Smooth muscle cell (in vitro differentiated cells): ENCODE measurements around the gene ALK. TPM values are rescaled to one million over a fixed set of nuclear protein-coding genes. Genes with fewer than 3 reads are reported as not detected.

Experiments used
- DNase-seq: peaks from one replicate; lab custom pipeline; 2025; ENCODE audit not compliant: unreplicated experiment; lab: John Stamatoyannopoulos, UW
- H2AFZ ChIP-seq: fragments of 200-600 bp; sonication (generic); 2 replicates; pipeline ENCODE4 v1.6.0; 2016; ENCODE audit warnings: antibody characterized with exemption, low read depth, mild to moderate bottlenecking
- H3F3A ChIP-seq: fragments of 200-600 bp; sonication (generic); 2 replicates; pipeline ENCODE4 v1.6.0; 2017; ENCODE audit warnings: antibody characterized with exemption, low read depth
- H3K27ac ChIP-seq: fragments of 200-600 bp; sonication (generic); 2 replicates; pipeline ENCODE4 v1.5.1; 2016; ENCODE audit warnings: low read depth, mild to moderate bottlenecking
- H3K27me3 ChIP-seq: fragments of 200-600 bp; sonication (generic); 2 replicates; pipeline ENCODE4 v1.6.1; 2016; ENCODE audit warnings: low read depth, mild to moderate bottlenecking
- H3K36me3 ChIP-seq: fragments of 200-600 bp; sonication (generic); 2 replicates; pipeline ENCODE4 v1.5.1; 2016; ENCODE audit warnings: low read depth
- H3K4me1 ChIP-seq: fragments of 200-600 bp; sonication (generic); 2 replicates; pipeline ENCODE4 v1.5.1; 2016; ENCODE audit warnings: low read depth
- H3K4me2 ChIP-seq: fragments of 200-600 bp; sonication (generic); 2 replicates; pipeline ENCODE4 v1.6.0; 2016; ENCODE audit warnings: mild to moderate bottlenecking
- H3K4me3 ChIP-seq: fragments of 200-600 bp; sonication (generic); 2 replicates; pipeline ENCODE4 v1.5.1; 2016; ENCODE audit warnings: mild to moderate bottlenecking
- H3K79me2 ChIP-seq: fragments of 200-600 bp; sonication (generic); 2 replicates; pipeline ENCODE4 v1.6.0; 2016; ENCODE audit warnings: low read depth, mild to moderate bottlenecking
- H3K9ac ChIP-seq: fragments of 200-600 bp; sonication (generic); 2 replicates; pipeline ENCODE4 v1.6.0; 2016; ENCODE audit warnings: low read depth
- H3K9me3 ChIP-seq: fragments of 200-600 bp; sonication (generic); replicated peaks from 2 replicates; pipeline ENCODE4 v1.5.1; 2016; ENCODE audit warnings: low read depth
- H4K20me1 ChIP-seq: fragments of 200-600 bp; sonication (generic); 2 replicates; pipeline ENCODE4 v1.6.0; 2016; ENCODE audit warnings: low read depth
- WGBS: methylation state at CpG from one replicate; pipeline ENCODE4 v1.1.7; 2016; ENCODE audit warnings: low lambda C conversion rate; 5-methylcytosine and 5-hydroxymethylcytosine counted together
- polyA plus RNA-seq: library from polyadenylated mRNA; unstranded; fragments of >200 nt; fragmentation: Nextera tagmentation; extraction: Ambion mirVana; gene quantifications from 2 replicates; pipeline ENCODE4 v1.2.1, GENCODE V29; 2016
- total RNA-seq: library from RNA; depleted of rRNA; stranded (reverse); fragments of >200 nt; gene quantifications from 2 replicates; pipeline ENCODE4 v1.2.3, GENCODE V29; 2014
- TF ChIP-seq, protein P1 (sequence below): fragments of 200-600 bp; sonication (generic); IDR thresholded peaks from 2 replicates; pipeline ENCODE4 v1.5.1; 2017; ENCODE audit warnings: borderline replicate concordance, mild to moderate bottlenecking, antibody characterized with exemption; ENCODE audit not compliant: insufficient read depth, poor library complexity, severe bottlenecking

Gene ALK
- total and polyA plus RNA-seq, 2 experiments from 2014 or later = 0.13 to 0.19 TPM

GRCh38 chr2:29400930-29401653 is 520.3 kb downstream of the ALK start:
- Histone ChIP-seq H3K36me3 (no peaks in the 10 kb centered on the region), H3K9ac (no peak overlapping the region), H3K79me2 (no peaks in the 10 kb centered on the region), H3K4me2 (no peak overlapping the region), H3F3A (no peaks in the 10 kb centered on the region), H2AFZ (no peak overlapping the region), H3K9me3 (no peaks in the 10 kb centered on the region), H4K20me1 (no peaks in the 10 kb centered on the region), H3K27ac (no peak overlapping the region), H3K4me3 (no peak overlapping the region), H3K4me1 (no peaks in the 10 kb centered on the region), H3K27me3 (peaks cover 3% of the 10 kb centered on the region)
- 85% methylated on average over 5 of the region's 5 CpGs for WGBS
- TF ChIP-seq, protein P1, sequence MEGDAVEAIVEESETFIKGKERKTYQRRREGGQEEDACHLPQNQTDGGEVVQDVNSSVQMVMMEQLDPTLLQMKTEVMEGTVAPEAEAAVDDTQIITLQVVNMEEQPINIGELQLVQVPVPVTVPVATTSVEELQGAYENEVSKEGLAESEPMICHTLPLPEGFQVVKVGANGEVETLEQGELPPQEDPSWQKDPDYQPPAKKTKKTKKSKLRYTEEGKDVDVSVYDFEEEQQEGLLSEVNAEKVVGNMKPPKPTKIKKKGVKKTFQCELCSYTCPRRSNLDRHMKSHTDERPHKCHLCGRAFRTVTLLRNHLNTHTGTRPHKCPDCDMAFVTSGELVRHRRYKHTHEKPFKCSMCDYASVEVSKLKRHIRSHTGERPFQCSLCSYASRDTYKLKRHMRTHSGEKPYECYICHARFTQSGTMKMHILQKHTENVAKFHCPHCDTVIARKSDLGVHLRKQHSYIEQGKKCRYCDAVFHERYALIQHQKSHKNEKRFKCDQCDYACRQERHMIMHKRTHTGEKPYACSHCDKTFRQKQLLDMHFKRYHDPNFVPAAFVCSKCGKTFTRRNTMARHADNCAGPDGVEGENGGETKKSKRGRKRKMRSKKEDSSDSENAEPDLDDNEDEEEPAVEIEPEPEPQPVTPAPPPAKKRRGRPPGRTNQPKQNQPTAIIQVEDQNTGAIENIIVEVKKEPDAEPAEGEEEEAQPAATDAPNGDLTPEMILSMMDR = no peak
- DNase-seq = no peak

DNA sequence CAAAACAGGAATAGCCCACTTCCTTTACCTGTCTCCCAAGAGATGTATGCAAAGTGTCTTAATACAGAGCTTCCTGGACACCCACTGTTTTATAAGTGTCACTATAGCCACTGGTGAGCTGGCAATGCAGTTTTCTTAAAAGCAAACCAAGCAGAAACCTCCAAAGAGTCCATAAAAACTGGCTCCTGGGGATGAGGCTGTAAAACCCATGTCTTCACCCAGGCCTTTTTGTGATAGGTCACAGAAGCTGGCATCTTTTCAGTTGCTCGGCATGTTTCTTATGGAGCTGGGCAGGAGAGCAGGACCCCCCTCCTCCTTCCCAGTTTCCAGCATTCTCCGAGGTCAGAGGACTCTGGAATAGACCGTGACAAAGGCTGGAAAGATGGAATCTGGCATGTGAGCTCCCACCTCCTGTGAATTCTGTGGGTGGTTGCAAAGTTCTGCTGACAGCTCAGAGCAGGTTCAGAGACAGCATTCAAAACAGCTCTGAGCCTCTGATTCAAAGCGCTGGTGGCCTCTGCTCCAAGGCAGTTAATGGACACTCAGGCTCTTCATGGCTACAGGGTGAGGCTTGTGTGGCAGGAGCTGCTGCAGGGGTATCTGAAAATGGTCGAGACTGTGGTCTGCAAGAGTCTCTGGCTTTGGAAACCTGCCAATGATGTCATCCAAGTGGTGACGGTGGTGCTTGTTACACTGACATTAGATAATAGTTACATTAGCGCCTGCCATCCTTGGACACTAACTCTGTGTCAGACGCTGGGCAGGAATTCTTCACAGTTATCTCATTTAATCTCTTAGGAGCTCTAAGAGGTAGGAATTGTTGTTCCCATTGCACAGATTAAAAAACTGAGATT is 522.8 kb downstream of the ALK start:
- no peak overlapping the region for H3K27ac ChIP-seq
- H3F3A ChIP-seq = no peaks in the 10 kb centered on the region
- no peak overlapping the region for H3K9ac ChIP-seq
- H3K9me3 ChIP-seq = no peaks in the 10 kb centered on the region
- H4K20me1 ChIP-seq = no peaks in the 10 kb centered on the region
- DNase-seq = no peak
- no peaks in the 10 kb centered on the region for H3K36me3 ChIP-seq
- no peaks in the 10 kb centered on the region for H3K79me2 ChIP-seq
- WGBS = 38% methylated on average over 8 of the region's 8 CpGs
- no peak overlapping the region for H3K4me3 ChIP-seq
- H3K27me3 ChIP-seq = peaks cover 18% of the 10 kb centered on the region
- TF ChIP-seq, protein P1 = no peak
- no peaks in the 10 kb centered on the region for H3K4me1 ChIP-seq
- H3K4me2 ChIP-seq = no peak overlapping the region
- no peak overlapping the region for H2AFZ ChIP-seq

DNA sequence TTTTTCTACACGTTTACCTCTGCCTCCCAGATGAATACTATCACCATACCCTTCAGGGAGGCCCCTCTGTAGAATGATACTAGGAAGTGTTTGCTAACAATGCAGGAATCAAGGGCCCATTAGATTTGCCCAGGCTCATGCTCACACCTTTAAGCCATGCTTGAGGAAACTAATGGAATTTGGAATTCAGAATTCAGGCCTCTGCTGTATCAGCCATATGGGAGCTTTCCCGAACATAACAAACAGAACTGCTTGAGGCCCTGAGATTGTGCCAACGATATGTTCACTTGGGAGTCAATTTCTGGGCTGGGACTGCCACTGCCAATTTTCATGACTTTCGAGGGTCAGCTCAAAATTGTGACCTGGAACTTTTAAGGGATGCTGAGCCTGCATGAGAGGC is 523.7 kb downstream of the ALK start:
- Histone ChIP-seq H3K9ac (no peak overlapping the region), H4K20me1 (no peaks in the 10 kb centered on the region), H3F3A (no peaks in the 10 kb centered on the region), H3K4me3 (no peak overlapping the region), H3K79me2 (no peaks in the 10 kb centered on the region), H3K4me1 (no peaks in the 10 kb centered on the region), H3K9me3 (no peaks in the 10 kb centered on the region), H3K4me2 (no peak overlapping the region), H3K27me3 (peaks cover 23% of the 10 kb centered on the region), H3K27ac (no peak overlapping the region), H2AFZ (no peak overlapping the region), H3K36me3 (no peaks in the 10 kb centered on the region)
- TF ChIP-seq, protein P1 = no peak
- 92% methylated on average over 4 of the region's 4 CpGs for WGBS
- DNase-seq = no peak
